ENCODE data around the gene OSBPL6. TPM values are rescaled to one million over a fixed set of nuclear protein-coding genes. Genes with fewer than 3 reads are reported as not detected.

OSBPL6 gene
- total and polyA plus RNA-seq, 2 of the 13 experiments (the other 11 are each of a cell fraction or from before 2014, with no cell fraction given) = 0.03 to 0.11 TPM

- Histone ChIP-seq H3K36me3 (replicated peaks in 1 of 2; ENCODE audit: control insufficient read depth in 1 of 2, insufficient read depth in 2 of 2, low read length in 2 of 2) (no peaks in the 10 kb centered on the region), H3K27me3 (ENCODE audit: control insufficient read depth in 1 of 2, insufficient read depth in 2 of 2, low read length in 2 of 2) (no peaks in the 10 kb centered on the region; a peak in 1 of 5 replicates), H3K9me3 (ENCODE audit: low read length) (peaks cover 5% of the 10 kb centered on the region; the same call in 1 of the 2 replicates), H3K4me3 (replicated peaks in 1 of 3; ENCODE audit: insufficient read depth in 1 of 3, low read depth in 2 of 3, low read length in 3 of 3) (no peak overlapping the region), H3K4me1 (ENCODE audit: insufficient read depth, low read length) (no peaks in the 10 kb centered on the region), H2AFZ (ENCODE audit: low read length) (no peak overlapping the region), H3K9ac (ENCODE audit: insufficient read depth, low read depth, low read length) (no peak overlapping the region), H4K20me1 (ENCODE audit: insufficient read depth, low read length) (no peaks in the 10 kb centered on the region), H3K27ac (ENCODE audit: extremely low read length, insufficient read depth, low read length) (no peak overlapping the region), H3K4me2 (ENCODE audit: low read depth, low read length) (no peak overlapping the region), H3K79me2 (ENCODE audit: insufficient read depth, low read length) (no peaks in the 10 kb centered on the region)
- DNase-seq (ENCODE audit: low spot score) (no peak), ATAC-seq (no peak), FAIRE-seq (no peak)
- intact Hi-C loops (cut with micrococcal nuclease; ENCODE audit: unreplicated experiment) = no loop called here
- POLR2A ChIA-PET = no interaction called here
- CTCF ChIA-PET (ENCODE audit: low intra/inter-chr PET ratio, low total read pairs) = no interaction called here
- 13% methylated on average over 1 of the region's 1 CpG for WGBS (ENCODE audit: low lambda C conversion rate)
- TF ChIP-seq ZFAT (CRISPR knock-in tag; conservative IDR thresholded peaks at IDR 0.05) = no peak
- no peak for TF ChIP-seq E2F2 (CRISPR knock-in tag; IDR thresholded peaks at IDR 0.05; ENCODE audit: borderline replicate concordance)
- TF ChIP-seq TRIM24 (CRISPR knock-in tag; IDR thresholded peaks at IDR 0.05) = no peak
- in situ Hi-C loops (cut with HindIII; ENCODE audit: extremely low pct_ligation_motif_present, low pct_unique_long_range_greater_than_20kb) = no loop called here
- BruUV-seq (replicated peaks) = no TSS peak
Measured at GRCh38 chr2:178159966-178160365, 34.3 kb upstream of the OSBPL6 start.

GRCh38 chr2:178160601-178161000 lies 33.7 kb upstream of the OSBPL6 start:
- DNase-seq (ENCODE audit: low spot score) (no peak), ATAC-seq (no peak), FAIRE-seq (no peak)
- WGBS (ENCODE audit: low lambda C conversion rate) = 91% methylated on average over 1 of the region's 1 CpG
- no peaks in the 10 kb centered on the region; a peak in 1 of 5 replicates for H3K27me3 ChIP-seq (ENCODE audit: control insufficient read depth in 1 of 2, insufficient read depth in 2 of 2, low read length in 2 of 2)
- no peak overlapping the region for H2AFZ ChIP-seq (ENCODE audit: low read length)
- no peak overlapping the region for H3K9ac ChIP-seq (ENCODE audit: insufficient read depth, low read depth, low read length)
- H3K79me2 ChIP-seq (ENCODE audit: insufficient read depth, low read length) = no peaks in the 10 kb centered on the region
- no peak overlapping the region for H3K4me2 ChIP-seq (ENCODE audit: low read depth, low read length)
- no peaks in the 10 kb centered on the region for H4K20me1 ChIP-seq (ENCODE audit: insufficient read depth, low read length)
- no peak overlapping the region for H3K4me3 ChIP-seq (replicated peaks in 1 of 3; ENCODE audit: insufficient read depth in 1 of 3, low read depth in 2 of 3, low read length in 3 of 3)
- no peaks in the 10 kb centered on the region for H3K4me1 ChIP-seq (ENCODE audit: insufficient read depth, low read length)
- POLR2A ChIA-PET = no interaction called here
- peaks cover 2% of the 10 kb centered on the region; the same call in 1 of the 2 replicates for H3K9me3 ChIP-seq (ENCODE audit: low read length)
- in situ Hi-C loops (cut with HindIII; ENCODE audit: extremely low pct_ligation_motif_present, low pct_unique_long_range_greater_than_20kb) (no loop called here), intact Hi-C loops (cut with micrococcal nuclease; ENCODE audit: unreplicated experiment) (no loop called here)
- H3K27ac ChIP-seq (ENCODE audit: extremely low read length, insufficient read depth, low read length) = no peak overlapping the region
- no peaks in the 10 kb centered on the region for H3K36me3 ChIP-seq (replicated peaks in 1 of 2; ENCODE audit: control insufficient read depth in 1 of 2, insufficient read depth in 2 of 2, low read length in 2 of 2)
- CTCF ChIA-PET (ENCODE audit: low intra/inter-chr PET ratio, low total read pairs) = no interaction called here
- no TSS peak for BruUV-seq (replicated peaks)
- TF ChIP-seq ZFP82 (CRISPR knock-in tag; IDR thresholded peaks at IDR 0.05; ENCODE audit: borderline replicate concordance) (no peak), UBTF (CRISPR knock-in tag; IDR thresholded peaks at IDR 0.05) (no peak), EEA1 (CRISPR knock-in tag; IDR thresholded peaks at IDR 0.05; ENCODE audit: borderline replicate concordance) (no peak), JDP2 (CRISPR knock-in tag; IDR thresholded peaks at IDR 0.05; ENCODE audit: borderline replicate concordance) (no peak), NFKB2 (CRISPR knock-in tag; IDR thresholded peaks at IDR 0.05; ENCODE audit: borderline replicate concordance) (no peak), ZNF644 (CRISPR knock-in tag; IDR thresholded peaks at IDR 0.05; ENCODE audit: low read depth) (no peak), ZNF652 (CRISPR knock-in tag; IDR thresholded peaks at IDR 0.05; ENCODE audit: borderline replicate concordance, low read depth) (no peak), FUBP1 (CRISPR knock-in tag; IDR thresholded peaks at IDR 0.05; ENCODE audit: borderline replicate concordance) (no peak), ZNF510 (CRISPR knock-in tag; IDR thresholded peaks at IDR 0.05; ENCODE audit: low read depth) (no peak), SNAPC2 (CRISPR knock-in tag; IDR thresholded peaks at IDR 0.05) (no peak), SP4 (CRISPR knock-in tag; IDR thresholded peaks at IDR 0.05) (no peak), ZNF773 (CRISPR knock-in tag; IDR thresholded peaks at IDR 0.05; ENCODE audit: borderline replicate concordance) (no peak)
